GM12878 (cell line): Measurements from ENCODE around the gene ABCF1. TPM values are rescaled to one million over a fixed set of nuclear protein-coding genes. Genes with fewer than 3 reads are reported as not detected.
"Not testable (repeated sequence)": the region's sequence is repeated elsewhere in the genome, so short reads cannot be mapped to it uniquely, and the experiment has no call there.

Source experiments
- ATAC-seq: fragments of 200-7000 bp; cut with Tn5 transposase; 3 replicates; pipeline ENCODE4 v1.9.1; 2020; ENCODE audit warnings: mild to moderate bottlenecking, moderate library complexity
- BruUV-seq: library from RNA; stranded (reverse); fragments of 400-500 nt; replicated peaks from 2 replicates; lab custom pipeline; 2021; lab: Mats Ljungman, UMichigan
- CTCF ChIA-PET: fragments of 300-600 bp; sonication (Branson Sonifier 250); formaldehyde crosslinking; extraction: SDS; loops from one replicate; lab custom pipeline; 2021; ENCODE audit warnings: inconsistent platforms; lab: Yijun Ruan, JAX
- POLR2A ChIA-PET: fragments of 350-600 bp; formaldehyde crosslinking; extraction: SDS; loops from one replicate; lab custom pipeline; 2021; ENCODE audit warnings: inconsistent platforms; lab: Charles Lee
- RAD21 ChIA-PET: fragments of 300-600 bp; sonication (Branson Sonifier 250); formaldehyde crosslinking; loops from one replicate; lab custom pipeline; 2023; ENCODE audit warnings: antibody characterized with exemption; ENCODE audit not compliant: unreplicated experiment; lab: Charles Lee
- SMC1A ChIA-PET: fragments of 300-600 bp; sonication (Branson Sonifier 250); formaldehyde crosslinking; loops from one replicate; lab custom pipeline; 2023; ENCODE audit not compliant: unreplicated experiment, uncharacterized antibody; lab: Charles Lee
- DNase-seq: peaks from one replicate; pipeline ENCODE4 v3.0.0-alpha.2; 2011; ENCODE audit warnings: low read depth, low spot score
- FAIRE-seq: peaks from 3 replicates; lab custom pipeline; 2011; peaks lifted over from hg19 to GRCh38; lab: Jason Lieb, UNC
- H2AFZ ChIP-seq: 2 replicates; pipeline ENCODE4 v1.6.0; 2011; ENCODE audit warnings: low read depth, low read length, control low read depth; ENCODE audit not compliant: control insufficient read depth
- H3K27ac ChIP-seq: 2 replicates; pipeline ENCODE4 v1.5.1; 2011; ENCODE audit warnings: control low read depth; ENCODE audit not compliant: control insufficient read depth, insufficient read depth
- H3K27me3 ChIP-seq, 2 experiments: replicated peaks in 1 of 2; 2 replicates each; pipeline versions ENCODE4 v1.6.0 to v1.6.1; 2011; ENCODE audit warnings: low read length in 1 of 2; ENCODE audit not compliant: control insufficient read depth in 2 of 2, insufficient read depth in 2 of 2
- H3K36me3 ChIP-seq, 2 experiments: 2 replicates each; pipeline ENCODE4 v1.5.1; 2011; ENCODE audit warnings: low read length in 1 of 2; ENCODE audit not compliant: control insufficient read depth in 2 of 2, insufficient read depth in 2 of 2
- H3K4me1 ChIP-seq: 2 replicates; pipeline ENCODE4 v1.6.1; 2011; ENCODE audit warnings: mild to moderate bottlenecking, low read length, moderate library complexity, mixed read lengths; ENCODE audit not compliant: control insufficient read depth, insufficient read depth
- H3K4me2 ChIP-seq: 2 replicates; pipeline ENCODE4 v1.6.0; 2011; ENCODE audit warnings: control low read depth; ENCODE audit not compliant: control insufficient read depth, insufficient read depth
- H3K4me3 ChIP-seq: fragments of 200-600 bp; sonication (generic); 2 replicates; pipeline ENCODE4 v1.5.1; 2016
- H3K79me2 ChIP-seq: 2 replicates; pipeline ENCODE4 v1.6.0; 2011; ENCODE audit warnings: low read length; ENCODE audit not compliant: control insufficient read depth, insufficient read depth
- H3K9ac ChIP-seq: 2 replicates; pipeline ENCODE4 v1.8.0; 2011; ENCODE audit warnings: low read length, control low read depth, mixed read lengths; ENCODE audit not compliant: control insufficient read depth, insufficient read depth
- H3K9me3 ChIP-seq: replicated peaks from 3 replicates; pipeline ENCODE4 v1.5.1; 2011; ENCODE audit warnings: mild to moderate bottlenecking, low read length; ENCODE audit not compliant: control insufficient read depth, insufficient read depth
- H4K20me1 ChIP-seq: 2 replicates; pipeline ENCODE4 v1.6.0; 2011; ENCODE audit not compliant: control insufficient read depth, insufficient read depth
- BCL11A ChIP-seq: IDR thresholded peaks from 2 replicates; pipeline ENCODE4 v1.6.1; 2011; ENCODE audit warnings: low read depth, low read length
- PAX5 ChIP-seq: IDR thresholded peaks from 2 replicates; pipeline ENCODE4 v1.6.1; 2011; ENCODE audit warnings: low read depth, low read length, borderline replicate concordance
- ZZZ3 ChIP-seq: IDR thresholded peaks from 2 replicates; pipeline ENCODE4 v1.6.1; 2011; ENCODE audit warnings: low read depth; ENCODE audit not compliant: control insufficient read depth, insufficient read length
- WGBS: methylation state at CpG from one replicate; pipeline ENCODE4 v1.1.6; 2016; ENCODE audit warnings: low lambda C conversion rate; ENCODE audit not compliant: insufficient replicate concordance, insufficient coverage; ENCODE audit errors: missing lambda C conversion rate; 5-methylcytosine and 5-hydroxymethylcytosine counted together
- in situ Hi-C: fragments of 300-500 bp; cut with MboI; formaldehyde crosslinking; loops from 9 replicates; pipeline ENCODE4 v1.14.3; 2018; ENCODE audit warnings: mixed read lengths
- intact Hi-C: fragments of 100-400 bp; cut with micrococcal nuclease; formaldehyde crosslinking; loops from one replicate; pipeline ENCODE4 v1.14.2; 2022; ENCODE audit not compliant: unreplicated experiment
- polyA plus RNA-seq, 11 experiments: library from polyadenylated mRNA; depleted of rRNA in 4 of 11; unstranded in 6 of 11; stranded (reverse) in 5 of 11; fragments of >200 nt; fragmentation: Nextera tagmentation in 4 of 11; fragmentation: Illumina TruSeq in 1 of 11; extraction: Ambion mirVana in 4 of 11; extraction: Trizol in 1 of 11; gene quantifications; 1 replicate in 1 of 11; 2 replicates in 10 of 11; pipeline versions ENCODE4 v1.2.1 to v1.2.3, GENCODE V29; 2011 to 2016; ENCODE audit warnings: inconsistent platforms in 2 of 11, missing spikeins in 2 of 11, low read depth in 1 of 11
- total RNA-seq, 4 experiments: library from RNA; depleted of rRNA in 3 of 4; stranded (reverse); fragments of >200 nt in 3 of 4; fragmentation: Illumina TruSeq in 1 of 4; extraction: Trizol in 1 of 4; gene quantifications; 2 replicates each; pipeline versions ENCODE4 v1.2.1 to v1.2.3, GENCODE V29; 2013 to 2021
- TF ChIP-seq, protein P1 (sequence below): fragments of 150-350 bp; IDR thresholded peaks from 2 replicates; pipeline ENCODE4 v1.6.1; 2014; ENCODE audit warnings: mild to moderate bottlenecking, low read depth, low read length
- TF ChIP-seq, protein P2 (sequence below): IDR thresholded peaks from 2 replicates; pipeline ENCODE4 v1.6.1; 2012; ENCODE audit warnings: improper control_type of control experiment, low read depth, low read length; ENCODE audit not compliant: insufficient replicate concordance
- TF ChIP-seq, protein P3 (sequence below): fragments of 450-650 bp; IDR thresholded peaks from 2 replicates; pipeline ENCODE4 v1.6.1; 2017; ENCODE audit warnings: mild to moderate bottlenecking, moderate library complexity

The ABCF1 gene
- total and polyA plus RNA-seq, 10 of the 15 experiments (the other 5 are each of a cell fraction or from before 2014, with no cell fraction given) = 21.3 to 79.6 (median 55.9) TPM

DNA sequence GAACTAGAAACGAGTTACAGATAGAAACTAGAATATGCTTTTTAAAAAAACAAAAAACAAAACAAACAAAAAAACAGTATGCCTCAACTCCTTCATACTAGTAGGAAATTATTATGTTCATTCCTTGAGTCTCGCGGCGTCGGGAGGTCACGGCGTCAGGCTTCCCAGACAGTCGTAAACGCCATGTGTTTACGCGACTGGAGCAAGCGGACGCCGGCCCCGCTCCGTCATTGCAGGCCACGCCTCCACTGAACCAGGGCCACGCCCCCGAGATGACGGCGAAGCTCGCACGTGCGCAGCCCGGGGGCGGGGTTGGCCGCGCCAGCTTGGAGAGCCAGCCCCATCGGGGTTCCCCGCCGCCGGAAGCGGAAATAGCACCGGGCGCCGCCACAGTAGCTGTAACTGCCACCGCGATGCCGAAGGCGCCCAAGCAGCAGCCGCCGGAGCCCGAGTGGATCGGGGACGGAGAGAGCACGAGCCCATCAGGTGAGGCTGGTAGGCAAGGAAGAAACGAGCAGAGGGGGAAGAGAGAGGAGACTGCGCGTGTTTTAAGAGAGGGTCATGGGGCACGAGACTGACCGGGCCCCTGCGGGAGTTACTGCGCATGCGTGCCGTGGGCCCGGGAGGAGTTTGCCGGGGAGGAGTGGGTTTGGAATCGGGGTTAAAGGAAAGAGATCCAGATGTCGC lies at the start of gene ABCF1 (continued):
- TF ChIP-seq, protein P1, sequence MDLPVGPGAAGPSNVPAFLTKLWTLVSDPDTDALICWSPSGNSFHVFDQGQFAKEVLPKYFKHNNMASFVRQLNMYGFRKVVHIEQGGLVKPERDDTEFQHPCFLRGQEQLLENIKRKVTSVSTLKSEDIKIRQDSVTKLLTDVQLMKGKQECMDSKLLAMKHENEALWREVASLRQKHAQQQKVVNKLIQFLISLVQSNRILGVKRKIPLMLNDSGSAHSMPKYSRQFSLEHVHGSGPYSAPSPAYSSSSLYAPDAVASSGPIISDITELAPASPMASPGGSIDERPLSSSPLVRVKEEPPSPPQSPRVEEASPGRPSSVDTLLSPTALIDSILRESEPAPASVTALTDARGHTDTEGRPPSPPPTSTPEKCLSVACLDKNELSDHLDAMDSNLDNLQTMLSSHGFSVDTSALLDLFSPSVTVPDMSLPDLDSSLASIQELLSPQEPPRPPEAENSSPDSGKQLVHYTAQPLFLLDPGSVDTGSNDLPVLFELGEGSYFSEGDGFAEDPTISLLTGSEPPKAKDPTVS = 0 out of 2 replicates have a peak, but pooled peaks have one; percentile 24
- TF ChIP-seq PAX5 (no peak; the same call in 1 of the 2 replicates), ZZZ3 (no peak), BCL11A (no peak)
- TF ChIP-seq, protein P2, sequence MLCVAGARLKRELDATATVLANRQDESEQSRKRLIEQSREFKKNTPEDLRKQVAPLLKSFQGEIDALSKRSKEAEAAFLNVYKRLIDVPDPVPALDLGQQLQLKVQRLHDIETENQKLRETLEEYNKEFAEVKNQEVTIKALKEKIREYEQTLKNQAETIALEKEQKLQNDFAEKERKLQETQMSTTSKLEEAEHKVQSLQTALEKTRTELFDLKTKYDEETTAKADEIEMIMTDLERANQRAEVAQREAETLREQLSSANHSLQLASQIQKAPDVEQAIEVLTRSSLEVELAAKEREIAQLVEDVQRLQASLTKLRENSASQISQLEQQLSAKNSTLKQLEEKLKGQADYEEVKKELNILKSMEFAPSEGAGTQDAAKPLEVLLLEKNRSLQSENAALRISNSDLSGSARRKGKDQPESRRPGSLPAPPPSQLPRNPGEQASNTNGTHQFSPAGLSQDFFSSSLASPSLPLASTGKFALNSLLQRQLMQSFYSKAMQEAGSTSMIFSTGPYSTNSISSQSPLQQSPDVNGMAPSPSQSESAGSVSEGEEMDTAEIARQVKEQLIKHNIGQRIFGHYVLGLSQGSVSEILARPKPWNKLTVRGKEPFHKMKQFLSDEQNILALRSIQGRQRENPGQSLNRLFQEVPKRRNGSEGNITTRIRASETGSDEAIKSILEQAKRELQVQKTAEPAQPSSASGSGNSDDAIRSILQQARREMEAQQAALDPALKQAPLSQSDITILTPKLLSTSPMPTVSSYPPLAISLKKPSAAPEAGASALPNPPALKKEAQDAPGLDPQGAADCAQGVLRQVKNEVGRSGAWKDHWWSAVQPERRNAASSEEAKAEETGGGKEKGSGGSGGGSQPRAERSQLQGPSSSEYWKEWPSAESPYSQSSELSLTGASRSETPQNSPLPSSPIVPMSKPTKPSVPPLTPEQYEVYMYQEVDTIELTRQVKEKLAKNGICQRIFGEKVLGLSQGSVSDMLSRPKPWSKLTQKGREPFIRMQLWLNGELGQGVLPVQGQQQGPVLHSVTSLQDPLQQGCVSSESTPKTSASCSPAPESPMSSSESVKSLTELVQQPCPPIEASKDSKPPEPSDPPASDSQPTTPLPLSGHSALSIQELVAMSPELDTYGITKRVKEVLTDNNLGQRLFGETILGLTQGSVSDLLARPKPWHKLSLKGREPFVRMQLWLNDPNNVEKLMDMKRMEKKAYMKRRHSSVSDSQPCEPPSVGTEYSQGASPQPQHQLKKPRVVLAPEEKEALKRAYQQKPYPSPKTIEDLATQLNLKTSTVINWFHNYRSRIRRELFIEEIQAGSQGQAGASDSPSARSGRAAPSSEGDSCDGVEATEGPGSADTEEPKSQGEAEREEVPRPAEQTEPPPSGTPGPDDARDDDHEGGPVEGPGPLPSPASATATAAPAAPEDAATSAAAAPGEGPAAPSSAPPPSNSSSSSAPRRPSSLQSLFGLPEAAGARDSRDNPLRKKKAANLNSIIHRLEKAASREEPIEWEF = no peak
- TF ChIP-seq, protein P3, sequence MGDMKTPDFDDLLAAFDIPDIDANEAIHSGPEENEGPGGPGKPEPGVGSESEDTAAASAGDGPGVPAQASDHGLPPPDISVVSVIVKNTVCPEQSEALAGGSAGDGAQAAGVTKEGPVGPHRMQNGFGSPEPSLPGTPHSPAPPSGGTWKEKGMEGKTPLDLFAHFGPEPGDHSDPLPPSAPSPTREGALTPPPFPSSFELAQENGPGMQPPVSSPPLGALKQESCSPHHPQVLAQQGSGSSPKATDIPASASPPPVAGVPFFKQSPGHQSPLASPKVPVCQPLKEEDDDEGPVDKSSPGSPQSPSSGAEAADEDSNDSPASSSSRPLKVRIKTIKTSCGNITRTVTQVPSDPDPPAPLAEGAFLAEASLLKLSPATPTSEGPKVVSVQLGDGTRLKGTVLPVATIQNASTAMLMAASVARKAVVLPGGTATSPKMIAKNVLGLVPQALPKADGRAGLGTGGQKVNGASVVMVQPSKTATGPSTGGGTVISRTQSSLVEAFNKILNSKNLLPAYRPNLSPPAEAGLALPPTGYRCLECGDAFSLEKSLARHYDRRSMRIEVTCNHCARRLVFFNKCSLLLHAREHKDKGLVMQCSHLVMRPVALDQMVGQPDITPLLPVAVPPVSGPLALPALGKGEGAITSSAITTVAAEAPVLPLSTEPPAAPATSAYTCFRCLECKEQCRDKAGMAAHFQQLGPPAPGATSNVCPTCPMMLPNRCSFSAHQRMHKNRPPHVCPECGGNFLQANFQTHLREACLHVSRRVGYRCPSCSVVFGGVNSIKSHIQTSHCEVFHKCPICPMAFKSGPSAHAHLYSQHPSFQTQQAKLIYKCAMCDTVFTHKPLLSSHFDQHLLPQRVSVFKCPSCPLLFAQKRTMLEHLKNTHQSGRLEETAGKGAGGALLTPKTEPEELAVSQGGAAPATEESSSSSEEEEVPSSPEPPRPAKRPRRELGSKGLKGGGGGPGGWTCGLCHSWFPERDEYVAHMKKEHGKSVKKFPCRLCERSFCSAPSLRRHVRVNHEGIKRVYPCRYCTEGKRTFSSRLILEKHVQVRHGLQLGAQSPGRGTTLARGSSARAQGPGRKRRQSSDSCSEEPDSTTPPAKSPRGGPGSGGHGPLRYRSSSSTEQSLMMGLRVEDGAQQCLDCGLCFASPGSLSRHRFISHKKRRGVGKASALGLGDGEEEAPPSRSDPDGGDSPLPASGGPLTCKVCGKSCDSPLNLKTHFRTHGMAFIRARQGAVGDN = peak; percentile 74; the same call in 1 of the 2 replicates

DNA sequence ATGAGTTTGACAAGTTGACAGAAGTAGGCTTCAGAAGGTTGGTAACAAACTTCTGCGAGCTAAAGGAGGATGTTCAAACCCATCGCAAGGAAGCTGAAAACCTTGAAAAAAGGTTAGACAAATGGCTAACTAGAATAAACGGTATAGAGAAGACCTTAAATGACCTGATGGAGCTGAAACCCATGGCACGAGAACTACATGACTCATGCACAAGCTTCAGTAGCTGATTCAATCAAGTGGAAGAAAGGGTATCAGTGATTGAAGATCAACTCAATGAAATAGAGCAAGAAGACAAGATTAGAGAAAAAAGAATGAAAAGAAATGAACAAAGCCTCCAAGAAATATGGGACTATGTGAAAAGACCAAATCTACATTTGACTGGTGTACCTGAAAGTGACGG lies 49.3 kb upstream of the ABCF1 start:
- H3K36me3 ChIP-seq, H3K27ac ChIP-seq, intact Hi-C loops, H3K9ac ChIP-seq, H3K4me1 ChIP-seq, H3K79me2 ChIP-seq, in situ Hi-C loops, DNase-seq, H3K4me3 ChIP-seq, FAIRE-seq, H3K9me3 ChIP-seq, BruUV-seq, RAD21 ChIA-PET, H3K4me2 ChIP-seq, ATAC-seq, H3K27me3 ChIP-seq, H4K20me1 ChIP-seq, H2AFZ ChIP-seq: not testable (repeated sequence)
- SMC1A ChIA-PET = interaction anchor here (0.9 to 2.1 kb wide), 3 partner anchors 10 to 35 kb away, joined by 3 to 5 read pairs (median 4); no protein-coding TSS in a partner anchor
- CTCF ChIA-PET = interaction anchor here (1.6 to 2.1 kb wide), 3 partner anchors 11 to 23 kb away, joined by 4 to 5 read pairs (median 5); no protein-coding TSS in a partner anchor
- POLR2A ChIA-PET = interaction anchor here (1.3 kb wide), 1 partner anchor 18 kb away, joined by 5 read pairs; no protein-coding TSS in a partner anchor
- WGBS = 46% methylated on average over 5 of the region's 5 CpGs
